ENCODE results near the gene TMED6. TPM values are rescaled to one million over a fixed set of nuclear protein-coding genes. Genes with fewer than 3 reads are reported as not detected.

Gene TMED6
- total and polyA plus RNA-seq, 2 of the 8 experiments (the other 6 are each of a cell fraction or from before 2014, with no cell fraction given): not detected

DNA sequence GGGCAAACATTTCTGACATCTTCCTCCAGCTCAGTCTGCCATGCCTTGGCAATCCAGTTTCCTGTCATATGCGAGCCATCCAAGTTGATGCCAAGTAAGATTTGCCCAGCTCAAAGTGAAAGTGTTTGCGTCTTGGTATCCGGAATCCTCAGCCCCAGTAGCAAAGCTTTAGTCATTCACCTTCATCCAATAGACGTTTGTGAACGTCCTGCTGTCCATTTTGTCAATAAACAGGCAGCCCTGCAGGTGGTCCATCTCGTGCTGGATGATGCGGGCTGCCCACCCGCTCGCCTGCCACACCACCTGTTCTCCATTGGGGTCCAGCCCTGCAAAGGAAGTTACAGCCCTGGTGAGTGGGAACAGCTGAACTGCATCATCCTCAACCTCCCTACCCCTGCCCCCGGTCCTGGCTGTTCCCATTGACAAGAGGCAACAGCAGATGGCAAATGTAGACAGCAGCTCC is 22.7 kb downstream of the TMED6 start (continued):
- TF ChIP-seq, protein P1, sequence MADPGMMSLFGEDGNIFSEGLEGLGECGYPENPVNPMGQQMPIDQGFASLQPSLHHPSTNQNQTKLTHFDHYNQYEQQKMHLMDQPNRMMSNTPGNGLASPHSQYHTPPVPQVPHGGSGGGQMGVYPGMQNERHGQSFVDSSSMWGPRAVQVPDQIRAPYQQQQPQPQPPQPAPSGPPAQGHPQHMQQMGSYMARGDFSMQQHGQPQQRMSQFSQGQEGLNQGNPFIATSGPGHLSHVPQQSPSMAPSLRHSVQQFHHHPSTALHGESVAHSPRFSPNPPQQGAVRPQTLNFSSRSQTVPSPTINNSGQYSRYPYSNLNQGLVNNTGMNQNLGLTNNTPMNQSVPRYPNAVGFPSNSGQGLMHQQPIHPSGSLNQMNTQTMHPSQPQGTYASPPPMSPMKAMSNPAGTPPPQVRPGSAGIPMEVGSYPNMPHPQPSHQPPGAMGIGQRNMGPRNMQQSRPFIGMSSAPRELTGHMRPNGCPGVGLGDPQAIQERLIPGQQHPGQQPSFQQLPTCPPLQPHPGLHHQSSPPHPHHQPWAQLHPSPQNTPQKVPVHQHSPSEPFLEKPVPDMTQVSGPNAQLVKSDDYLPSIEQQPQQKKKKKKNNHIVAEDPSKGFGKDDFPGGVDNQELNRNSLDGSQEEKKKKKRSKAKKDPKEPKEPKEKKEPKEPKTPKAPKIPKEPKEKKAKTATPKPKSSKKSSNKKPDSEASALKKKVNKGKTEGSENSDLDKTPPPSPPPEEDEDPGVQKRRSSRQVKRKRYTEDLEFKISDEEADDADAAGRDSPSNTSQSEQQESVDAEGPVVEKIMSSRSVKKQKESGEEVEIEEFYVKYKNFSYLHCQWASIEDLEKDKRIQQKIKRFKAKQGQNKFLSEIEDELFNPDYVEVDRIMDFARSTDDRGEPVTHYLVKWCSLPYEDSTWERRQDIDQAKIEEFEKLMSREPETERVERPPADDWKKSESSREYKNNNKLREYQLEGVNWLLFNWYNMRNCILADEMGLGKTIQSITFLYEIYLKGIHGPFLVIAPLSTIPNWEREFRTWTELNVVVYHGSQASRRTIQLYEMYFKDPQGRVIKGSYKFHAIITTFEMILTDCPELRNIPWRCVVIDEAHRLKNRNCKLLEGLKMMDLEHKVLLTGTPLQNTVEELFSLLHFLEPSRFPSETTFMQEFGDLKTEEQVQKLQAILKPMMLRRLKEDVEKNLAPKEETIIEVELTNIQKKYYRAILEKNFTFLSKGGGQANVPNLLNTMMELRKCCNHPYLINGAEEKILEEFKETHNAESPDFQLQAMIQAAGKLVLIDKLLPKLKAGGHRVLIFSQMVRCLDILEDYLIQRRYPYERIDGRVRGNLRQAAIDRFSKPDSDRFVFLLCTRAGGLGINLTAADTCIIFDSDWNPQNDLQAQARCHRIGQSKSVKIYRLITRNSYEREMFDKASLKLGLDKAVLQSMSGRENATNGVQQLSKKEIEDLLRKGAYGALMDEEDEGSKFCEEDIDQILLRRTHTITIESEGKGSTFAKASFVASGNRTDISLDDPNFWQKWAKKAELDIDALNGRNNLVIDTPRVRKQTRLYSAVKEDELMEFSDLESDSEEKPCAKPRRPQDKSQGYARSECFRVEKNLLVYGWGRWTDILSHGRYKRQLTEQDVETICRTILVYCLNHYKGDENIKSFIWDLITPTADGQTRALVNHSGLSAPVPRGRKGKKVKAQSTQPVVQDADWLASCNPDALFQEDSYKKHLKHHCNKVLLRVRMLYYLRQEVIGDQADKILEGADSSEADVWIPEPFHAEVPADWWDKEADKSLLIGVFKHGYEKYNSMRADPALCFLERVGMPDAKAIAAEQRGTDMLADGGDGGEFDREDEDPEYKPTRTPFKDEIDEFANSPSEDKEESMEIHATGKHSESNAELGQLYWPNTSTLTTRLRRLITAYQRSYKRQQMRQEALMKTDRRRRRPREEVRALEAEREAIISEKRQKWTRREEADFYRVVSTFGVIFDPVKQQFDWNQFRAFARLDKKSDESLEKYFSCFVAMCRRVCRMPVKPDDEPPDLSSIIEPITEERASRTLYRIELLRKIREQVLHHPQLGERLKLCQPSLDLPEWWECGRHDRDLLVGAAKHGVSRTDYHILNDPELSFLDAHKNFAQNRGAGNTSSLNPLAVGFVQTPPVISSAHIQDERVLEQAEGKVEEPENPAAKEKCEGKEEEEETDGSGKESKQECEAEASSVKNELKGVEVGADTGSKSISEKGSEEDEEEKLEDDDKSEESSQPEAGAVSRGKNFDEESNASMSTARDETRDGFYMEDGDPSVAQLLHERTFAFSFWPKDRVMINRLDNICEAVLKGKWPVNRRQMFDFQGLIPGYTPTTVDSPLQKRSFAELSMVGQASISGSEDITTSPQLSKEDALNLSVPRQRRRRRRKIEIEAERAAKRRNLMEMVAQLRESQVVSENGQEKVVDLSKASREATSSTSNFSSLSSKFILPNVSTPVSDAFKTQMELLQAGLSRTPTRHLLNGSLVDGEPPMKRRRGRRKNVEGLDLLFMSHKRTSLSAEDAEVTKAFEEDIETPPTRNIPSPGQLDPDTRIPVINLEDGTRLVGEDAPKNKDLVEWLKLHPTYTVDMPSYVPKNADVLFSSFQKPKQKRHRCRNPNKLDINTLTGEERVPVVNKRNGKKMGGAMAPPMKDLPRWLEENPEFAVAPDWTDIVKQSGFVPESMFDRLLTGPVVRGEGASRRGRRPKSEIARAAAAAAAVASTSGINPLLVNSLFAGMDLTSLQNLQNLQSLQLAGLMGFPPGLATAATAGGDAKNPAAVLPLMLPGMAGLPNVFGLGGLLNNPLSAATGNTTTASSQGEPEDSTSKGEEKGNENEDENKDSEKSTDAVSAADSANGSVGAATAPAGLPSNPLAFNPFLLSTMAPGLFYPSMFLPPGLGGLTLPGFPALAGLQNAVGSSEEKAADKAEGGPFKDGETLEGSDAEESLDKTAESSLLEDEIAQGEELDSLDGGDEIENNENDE (IDR thresholded peaks at IDR 0.05; ENCODE audit: insufficient replicate concordance, low read length): no peak
- no peak for TF ChIP-seq CHD2 (IDR thresholded peaks at IDR 0.05; ENCODE audit: low read length)
- no peak for TF ChIP-seq CTBP2 (IDR thresholded peaks at IDR 0.05; ENCODE audit: borderline replicate concordance, insufficient read depth, insufficient read length, low read length)
- no peak for TF ChIP-seq TEAD4 (IDR thresholded peaks at IDR 0.05; ENCODE audit: low read depth, low read length)
- TF ChIP-seq SP2 (IDR thresholded peaks at IDR 0.05; ENCODE audit: low read length): no peak
- TF ChIP-seq SRF (IDR thresholded peaks at IDR 0.05; ENCODE audit: low read depth, low read length): no peak
- no peak for TF ChIP-seq CBX5 (IDR thresholded peaks at IDR 0.05; ENCODE audit: low read depth, low read length)
- TF ChIP-seq YY1 (IDR thresholded peaks at IDR 0.05; ENCODE audit: low read depth, low read length): no peak
- TF ChIP-seq SUZ12 (IDR thresholded peaks at IDR 0.05; ENCODE audit: low read length): no peak
- TF ChIP-seq EP300 (IDR thresholded peaks at IDR 0.05; ENCODE audit: borderline replicate concordance in 1 of 2, low read depth in 2 of 2, low read length in 2 of 2): no peak
- TF ChIP-seq CHD1 (IDR thresholded peaks at IDR 0.05; ENCODE audit: low read depth, low read length): no peak
- TF ChIP-seq JUND (IDR thresholded peaks at IDR 0.05; ENCODE audit: low read length): no peak
- TF ChIP-seq TAF1 (IDR thresholded peaks at IDR 0.05; ENCODE audit: low read depth, low read length): no peak
